ENCODE measurements around the gene PUSL1.

The PUSL1 gene

DNA sequence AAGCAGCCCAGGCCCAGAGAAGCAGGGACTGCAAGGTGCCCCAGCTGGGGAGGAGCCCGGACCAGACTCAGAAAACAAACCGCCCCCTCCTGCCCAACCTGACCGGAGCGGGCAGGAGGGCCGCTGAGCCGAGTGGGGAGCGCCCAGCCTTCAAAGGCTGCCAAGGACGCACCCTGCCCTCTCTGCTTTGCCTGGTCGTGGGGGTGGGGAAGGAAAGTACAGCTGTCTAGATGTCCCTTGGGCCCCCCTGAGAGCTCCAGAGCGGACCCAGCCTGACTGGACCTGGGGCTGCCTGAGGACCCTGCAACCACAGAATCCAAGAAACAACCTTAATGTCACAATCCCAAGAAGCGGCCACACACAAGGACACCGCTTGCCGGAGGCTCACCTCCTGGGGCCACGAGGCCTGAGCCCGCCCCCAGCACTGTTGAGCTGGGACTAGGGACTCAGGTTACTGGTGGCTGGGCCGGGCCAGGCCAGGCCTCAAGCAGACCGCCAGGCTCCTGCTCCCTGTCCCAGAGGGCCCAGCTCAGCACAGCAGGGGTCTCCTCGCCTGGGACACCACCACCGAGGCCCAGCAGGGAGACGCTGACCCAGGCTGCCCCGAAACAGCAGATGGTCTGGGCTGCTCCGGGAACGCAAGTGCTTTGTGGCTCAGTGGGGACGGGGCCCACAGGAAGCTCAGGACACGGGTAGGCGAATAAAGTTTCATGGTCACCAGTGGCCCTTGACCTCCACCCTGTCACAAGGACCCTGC, 39.4 kb downstream of the PUSL1 start:
- peaks cover 13% of the 10 kb centered on the region for H3K4me1 Mint-ChIP-seq (ENCODE audit: low read depth)
- peak overlapping the region; percentile 15 for H3K27ac Mint-ChIP-seq
- H3K36me3 Mint-ChIP-seq (ENCODE audit: low read depth), result no peaks in the 10 kb centered on the region
- peaks cover 8% of the 10 kb centered on the region for H3K27me3 Mint-ChIP-seq (ENCODE audit: low read depth)
- H3K4me3 Mint-ChIP-seq, result peak overlapping the region; percentile 75
- H3K9me3 Mint-ChIP-seq, result no peaks in the 10 kb centered on the region

DNA sequence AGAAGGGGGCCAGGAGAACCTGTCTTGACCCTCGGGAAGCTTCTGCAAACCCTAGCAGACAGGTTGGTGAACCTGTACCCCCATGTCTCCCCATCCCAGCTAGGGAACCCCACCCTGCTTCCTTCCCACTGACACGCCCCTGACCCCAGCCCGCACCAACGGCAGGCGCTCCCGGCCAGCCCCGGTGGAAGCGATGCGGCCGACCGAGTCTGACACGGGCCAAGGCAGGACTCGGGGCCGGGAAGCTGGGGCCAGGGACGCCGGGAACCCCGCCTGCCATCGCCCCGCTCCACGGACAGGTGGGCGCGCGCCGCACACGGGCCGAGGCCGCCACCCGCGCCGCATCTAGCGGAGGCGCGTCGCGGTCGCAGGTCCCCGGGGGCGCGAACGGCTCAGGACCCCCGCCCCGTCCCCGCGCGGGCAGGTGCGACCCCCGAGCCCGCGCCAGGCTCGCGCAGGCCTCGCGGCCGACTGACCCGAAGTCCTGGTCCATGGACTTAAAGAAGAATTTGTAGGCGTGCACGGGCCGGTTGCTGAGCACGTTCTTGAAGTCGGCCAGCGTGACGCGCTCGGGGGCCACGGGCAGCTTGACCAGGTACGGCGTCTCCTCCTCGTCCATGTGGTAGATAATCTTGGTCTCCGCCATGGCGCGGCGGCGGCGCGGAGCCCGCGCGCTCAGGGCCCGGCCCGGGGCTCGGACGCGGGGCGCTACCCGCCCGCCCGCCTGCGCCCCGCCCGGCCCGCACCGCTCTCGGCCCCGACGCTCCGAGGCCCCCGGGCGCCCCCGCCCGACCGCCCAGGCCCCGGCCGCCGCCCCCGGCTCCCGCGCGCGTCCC, 40.2 kb downstream of the PUSL1 start:
- H3K36me3 Mint-ChIP-seq (ENCODE audit: low read depth), result no peaks in the 10 kb centered on the region
- H3K27me3 Mint-ChIP-seq (ENCODE audit: low read depth), result peaks cover 15% of the 10 kb centered on the region
- H3K4me3 Mint-ChIP-seq, result peak overlapping the region; percentile 75
- H3K27ac Mint-ChIP-seq, result peak overlapping the region; percentile 15
- no peaks in the 10 kb centered on the region for H3K9me3 Mint-ChIP-seq
- peaks cover 13% of the 10 kb centered on the region for H3K4me1 Mint-ChIP-seq (ENCODE audit: low read depth)

DNA sequence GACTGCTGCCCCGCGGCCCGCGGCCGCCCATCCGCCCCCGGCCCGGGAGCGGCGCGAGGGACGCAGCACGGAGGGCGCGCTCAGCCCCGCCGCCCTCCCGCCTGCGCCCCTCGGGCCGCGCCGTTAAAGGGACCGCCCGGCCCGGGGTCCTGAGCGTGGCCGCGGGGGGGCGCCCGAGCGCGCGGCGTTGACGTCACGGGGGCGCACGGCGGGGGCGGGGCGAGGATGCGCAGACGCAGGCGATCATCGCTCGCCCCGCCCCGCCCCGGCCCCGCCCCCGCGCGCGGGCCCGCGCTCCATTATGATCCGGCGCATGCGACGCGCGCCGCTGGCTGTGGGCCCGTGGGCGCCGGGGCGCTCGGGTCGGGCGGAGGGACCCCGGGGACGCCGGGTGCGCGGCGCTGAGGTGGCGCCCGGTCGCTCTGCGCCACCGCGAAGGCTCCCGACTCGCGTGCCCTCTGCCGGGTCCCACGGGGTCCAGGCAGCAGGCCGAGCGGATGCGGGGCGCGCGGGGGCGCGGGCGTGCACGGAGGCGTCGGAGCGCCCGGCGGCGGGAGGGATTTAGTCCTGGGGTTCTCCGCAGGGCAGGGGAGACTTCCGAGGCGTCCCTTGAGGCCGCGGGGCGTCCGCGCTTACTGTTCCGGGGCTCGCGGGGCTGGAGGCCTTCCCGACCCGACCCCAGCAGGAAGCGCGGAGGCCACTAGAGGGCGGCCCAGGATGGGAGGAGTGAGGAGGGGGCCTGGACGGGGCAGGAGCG, 41.0 kb downstream of the PUSL1 start, which contains the start of gene DVL1:
Gene DVL1, minus strand, starts transcription at position 163 of the 757 bp plus-strand sequence. CDS start 353 bp downstream, outside the sequence.
- Mint-ChIP-seq H3K4me3 (peak within 1 kb of the TSS; percentile 75), H3K9me3 (no peaks in the 10 kb centered on the region)

DNA sequence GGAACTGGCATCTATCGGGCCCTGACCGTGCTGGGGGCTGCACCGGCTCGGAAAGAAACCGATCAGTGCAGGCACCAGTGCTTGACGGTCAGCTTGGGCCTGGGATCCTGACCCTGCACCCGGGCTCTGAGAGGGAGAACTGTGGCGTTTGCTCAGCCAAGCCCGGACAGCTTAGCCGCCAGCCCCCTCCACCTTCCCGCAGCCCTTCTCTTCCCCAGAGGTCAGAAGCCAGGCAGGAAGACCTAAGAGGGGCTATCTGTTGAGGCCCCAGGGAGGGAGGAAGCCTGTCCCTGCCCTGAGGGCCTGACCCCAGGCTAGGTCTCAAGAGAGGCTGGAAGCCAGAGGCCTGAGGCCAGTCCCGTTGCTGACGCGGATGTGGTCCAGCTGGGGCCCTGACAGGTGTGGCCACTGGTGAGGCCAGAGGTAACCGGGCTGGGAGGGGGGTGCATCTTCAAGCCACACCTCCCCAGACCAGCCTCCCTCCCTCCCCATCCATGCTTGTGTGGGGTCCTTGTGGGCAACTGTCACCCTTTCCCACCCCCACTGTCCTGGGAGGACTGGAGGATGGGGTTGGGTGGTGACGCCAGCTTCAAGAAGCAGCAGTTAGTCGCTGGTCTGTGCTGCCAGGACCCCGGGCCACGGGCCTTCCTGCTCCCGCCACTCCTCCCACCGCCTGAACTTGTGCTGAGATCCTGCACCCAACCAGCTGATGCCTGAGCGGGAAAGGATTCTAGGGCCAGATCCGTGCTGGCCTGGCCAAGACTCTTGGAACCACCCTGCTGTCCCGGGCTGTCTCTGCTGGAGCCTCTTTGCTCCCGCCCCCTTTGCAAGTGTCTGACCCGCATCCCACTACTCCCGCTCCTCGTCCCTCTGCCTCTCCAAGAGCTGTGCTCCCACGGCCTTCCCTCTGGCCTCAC, 43.4 kb downstream of the PUSL1 start:
- Mint-ChIP-seq H3K27ac (peak overlapping the region; percentile 44), H3K36me3 (ENCODE audit: low read depth) (no peaks in the 10 kb centered on the region), H3K4me3 (peak overlapping the region; percentile 76), H3K9me3 (no peaks in the 10 kb centered on the region), H3K4me1 (ENCODE audit: low read depth) (peaks cover 11% of the 10 kb centered on the region), H3K27me3 (ENCODE audit: low read depth) (peaks cover 23% of the 10 kb centered on the region)

More for the DNA sequence above, 41.0 kb downstream of the PUSL1 start, which contains the start of gene DVL1:
- H3K27ac Mint-ChIP-seq, result peak within 1 kb of the TSS; percentile 15
- peaks cover 23% of the 10 kb centered on the region for H3K27me3 Mint-ChIP-seq (ENCODE audit: low read depth)
- H3K36me3 Mint-ChIP-seq (ENCODE audit: low read depth), result no peaks in the 10 kb centered on the region
- H3K4me1 Mint-ChIP-seq (ENCODE audit: low read depth), result peaks cover 13% of the 10 kb centered on the region

DNA sequence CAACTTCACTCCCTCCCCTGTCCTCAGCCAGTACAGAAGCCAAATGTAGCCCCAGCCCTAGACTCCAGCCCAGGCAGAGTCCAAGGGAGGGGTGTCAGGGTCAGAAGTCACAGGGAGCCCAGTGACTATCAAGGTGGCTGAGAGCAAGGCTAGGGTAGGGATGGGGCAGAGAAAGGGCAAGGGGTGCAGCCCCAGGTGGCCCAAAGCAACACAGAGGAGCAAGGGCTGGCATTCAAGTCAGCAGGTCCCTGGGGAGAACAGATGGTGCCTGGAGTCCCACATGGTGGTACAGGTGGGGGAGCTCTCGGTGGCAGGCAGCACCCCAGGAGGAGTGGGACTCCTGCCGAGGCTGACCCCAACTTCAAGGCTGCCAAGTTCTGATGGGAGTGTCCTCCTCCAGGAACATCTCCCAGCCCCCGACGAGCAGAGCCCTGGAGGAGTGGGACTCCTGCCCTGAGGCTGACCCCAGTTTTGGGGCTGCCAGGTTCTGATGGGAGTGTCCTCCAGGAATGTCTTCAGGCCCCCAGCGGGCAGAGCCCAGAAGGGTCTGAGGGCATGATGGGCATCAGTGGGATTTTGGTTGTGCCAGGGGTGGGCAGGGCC, 44.5 kb downstream of the PUSL1 start:
- Mint-ChIP-seq H3K9me3 (no peaks in the 10 kb centered on the region), H3K36me3 (ENCODE audit: low read depth) (no peaks in the 10 kb centered on the region), H3K27me3 (ENCODE audit: low read depth) (peaks cover 23% of the 10 kb centered on the region), H3K4me1 (ENCODE audit: low read depth) (peaks cover 5% of the 10 kb centered on the region), H3K27ac (no peak overlapping the region), H3K4me3 (no peak overlapping the region)

DNA sequence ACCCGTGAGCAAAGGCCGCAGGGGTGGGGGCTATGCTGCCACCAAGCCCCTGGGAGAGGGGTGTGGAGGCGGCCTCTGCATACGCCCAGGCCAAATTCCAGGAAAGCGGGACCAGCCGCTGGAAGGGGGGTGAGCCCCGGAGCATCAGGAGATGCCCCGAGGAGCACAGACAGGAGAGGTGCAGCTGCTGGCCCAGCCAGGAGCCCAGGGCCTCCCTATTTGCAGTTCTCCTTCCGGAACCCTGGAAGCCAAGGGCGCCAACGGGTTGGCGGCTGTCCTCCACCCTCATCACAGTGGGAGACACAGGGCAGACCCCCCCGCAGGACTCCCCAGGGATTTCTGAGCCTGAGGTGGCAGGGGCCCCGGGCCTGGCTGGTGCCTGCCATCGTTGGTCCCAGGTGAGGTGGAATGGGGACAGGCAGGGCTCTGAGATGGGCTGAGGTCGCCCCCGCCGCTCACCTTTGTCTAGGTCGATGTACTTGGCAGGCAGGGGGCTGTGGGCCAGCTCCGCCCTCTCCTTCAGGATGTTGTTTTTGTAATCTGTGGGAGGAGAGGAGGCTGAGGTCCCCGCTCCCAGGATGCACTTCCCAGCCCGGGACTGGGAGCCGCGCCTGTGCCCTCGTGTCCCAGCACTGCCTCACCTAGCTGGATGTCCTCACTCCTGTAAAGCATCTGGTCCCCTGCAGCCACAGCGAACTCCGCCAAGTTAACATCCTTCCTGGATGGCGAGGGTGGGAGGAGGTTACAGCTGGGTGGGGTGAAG, 45.2 kb downstream of the PUSL1 start:
- H3K27ac Mint-ChIP-seq, result no peak overlapping the region
- H3K4me3 Mint-ChIP-seq, result no peak overlapping the region
- H3K9me3 Mint-ChIP-seq, result no peaks in the 10 kb centered on the region
- H3K27me3 Mint-ChIP-seq (ENCODE audit: low read depth), result peaks cover 23% of the 10 kb centered on the region
- H3K4me1 Mint-ChIP-seq (ENCODE audit: low read depth), result peaks cover 5% of the 10 kb centered on the region
- no peaks in the 10 kb centered on the region for H3K36me3 Mint-ChIP-seq (ENCODE audit: low read depth)

DNA sequence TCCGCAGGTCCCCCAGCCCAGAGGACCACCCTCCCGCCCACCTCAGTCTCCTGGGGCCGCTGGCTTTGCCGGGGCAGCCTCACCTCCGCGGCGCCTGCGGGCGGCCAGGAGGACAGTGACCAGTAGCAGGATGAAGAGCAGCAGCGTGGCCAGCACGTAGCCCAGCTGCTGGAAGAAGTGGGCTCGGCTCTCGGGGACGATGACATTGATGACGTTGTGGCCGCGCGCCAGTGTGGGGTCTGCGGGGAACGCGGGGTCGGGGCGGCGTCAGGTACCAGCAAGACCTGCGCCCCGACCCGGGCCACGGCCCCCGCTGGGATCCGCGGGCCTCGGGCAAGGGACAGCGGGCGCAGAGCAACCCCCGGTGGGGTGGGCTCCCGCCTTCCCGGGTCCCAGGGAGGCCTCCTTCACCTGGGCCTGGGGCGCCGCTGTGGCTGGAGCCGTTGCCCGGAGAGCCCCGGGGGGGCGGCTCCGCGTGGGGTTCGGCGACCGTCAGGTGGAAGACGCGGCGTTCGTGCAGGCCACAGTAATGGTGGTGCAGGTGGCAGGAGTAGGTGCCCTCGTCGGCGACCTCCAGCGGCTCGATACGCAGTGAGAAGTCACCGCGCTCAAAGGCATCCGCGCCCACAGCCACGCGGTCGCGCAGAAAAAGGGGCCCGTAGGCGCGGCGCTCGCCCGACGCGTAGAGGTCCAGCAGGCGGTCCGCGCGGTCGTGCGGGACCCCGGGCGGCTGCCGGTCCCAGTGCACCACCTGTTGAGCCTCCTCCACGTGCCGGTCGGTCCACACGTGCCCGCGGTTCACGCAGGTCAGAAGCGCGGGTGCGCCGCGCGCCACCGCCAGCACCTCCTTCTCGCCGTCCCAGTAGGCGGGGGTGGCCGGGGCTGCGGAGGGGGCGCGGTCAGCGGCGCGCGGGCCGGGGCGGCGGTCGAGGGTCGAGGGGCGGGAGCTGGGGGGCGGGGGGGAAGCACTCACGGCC, 46.2 kb downstream of the PUSL1 start:
- Mint-ChIP-seq H3K27me3 (ENCODE audit: low read depth) (peaks cover 28% of the 10 kb centered on the region), H3K36me3 (ENCODE audit: low read depth) (no peaks in the 10 kb centered on the region), H3K4me1 (ENCODE audit: low read depth) (peaks cover 9% of the 10 kb centered on the region), H3K9me3 (no peaks in the 10 kb centered on the region), H3K4me3 (no peak overlapping the region), H3K27ac (no peak overlapping the region)

DNA sequence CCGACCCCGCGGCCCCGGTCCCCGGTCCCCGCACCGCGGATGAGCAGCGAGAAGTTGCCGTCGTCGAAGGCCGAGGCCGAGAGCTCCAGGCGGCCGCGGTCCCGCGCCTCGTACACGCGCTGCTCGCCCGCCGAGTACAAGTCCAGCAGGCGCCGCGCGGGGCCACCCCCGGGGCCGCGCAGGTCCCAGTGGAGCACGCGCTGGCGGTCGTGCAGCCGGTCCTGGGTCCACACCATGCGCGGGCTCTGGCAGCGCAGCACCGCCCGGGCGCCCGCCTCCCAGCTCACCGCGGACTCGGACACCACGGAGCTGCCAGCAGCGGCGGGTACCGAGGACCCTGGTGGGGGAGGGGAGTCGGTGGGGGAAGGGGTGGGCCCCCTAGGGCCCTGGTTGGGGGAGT, 47.0 kb downstream of the PUSL1 start:
- peaks cover 9% of the 10 kb centered on the region for H3K4me1 Mint-ChIP-seq (ENCODE audit: low read depth)
- H3K9me3 Mint-ChIP-seq, result no peaks in the 10 kb centered on the region
- H3K4me3 Mint-ChIP-seq, result no peak overlapping the region
- H3K36me3 Mint-ChIP-seq (ENCODE audit: low read depth), result no peaks in the 10 kb centered on the region
- H3K27me3 Mint-ChIP-seq (ENCODE audit: low read depth), result peaks cover 28% of the 10 kb centered on the region
- no peak overlapping the region for H3K27ac Mint-ChIP-seq

DNA sequence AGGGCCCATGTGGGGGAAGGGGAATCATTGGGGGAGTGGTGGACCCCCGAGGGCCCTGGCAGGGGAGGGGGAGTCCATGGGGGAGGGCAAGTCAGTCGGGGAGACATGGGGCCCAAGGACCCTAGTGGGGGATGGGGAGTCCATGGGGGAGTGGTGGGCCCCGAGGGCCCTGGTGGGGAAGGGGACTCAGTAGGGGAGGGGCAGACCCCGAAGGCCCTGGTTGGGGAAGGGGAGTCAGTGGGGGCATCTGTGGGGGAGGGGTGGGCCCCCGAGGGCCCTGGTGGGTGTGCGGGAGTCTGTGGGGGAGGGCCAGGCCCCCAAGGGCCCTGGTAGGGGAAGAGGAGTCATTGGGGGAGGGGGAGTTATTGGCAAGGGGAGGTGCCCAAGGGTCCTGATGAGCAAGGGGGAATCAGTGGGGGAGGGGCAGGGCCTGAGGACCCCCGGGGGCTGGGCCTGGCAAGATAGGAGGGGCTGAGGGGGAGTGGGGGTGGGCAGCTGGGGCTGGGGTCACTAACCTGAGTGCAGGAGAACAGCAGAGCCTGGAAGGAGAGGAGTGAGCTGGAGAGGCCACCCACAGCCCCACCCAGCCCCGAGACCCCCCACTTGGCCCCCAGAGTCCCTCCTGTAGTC, 47.9 kb downstream of the PUSL1 start:
- Mint-ChIP-seq H3K27ac (no peak overlapping the region), H3K9me3 (no peaks in the 10 kb centered on the region), H3K4me1 (ENCODE audit: low read depth) (peaks cover 11% of the 10 kb centered on the region), H3K36me3 (ENCODE audit: low read depth) (no peaks in the 10 kb centered on the region), H3K4me3 (no peak overlapping the region), H3K27me3 (ENCODE audit: low read depth) (peaks cover 28% of the 10 kb centered on the region)

DNA sequence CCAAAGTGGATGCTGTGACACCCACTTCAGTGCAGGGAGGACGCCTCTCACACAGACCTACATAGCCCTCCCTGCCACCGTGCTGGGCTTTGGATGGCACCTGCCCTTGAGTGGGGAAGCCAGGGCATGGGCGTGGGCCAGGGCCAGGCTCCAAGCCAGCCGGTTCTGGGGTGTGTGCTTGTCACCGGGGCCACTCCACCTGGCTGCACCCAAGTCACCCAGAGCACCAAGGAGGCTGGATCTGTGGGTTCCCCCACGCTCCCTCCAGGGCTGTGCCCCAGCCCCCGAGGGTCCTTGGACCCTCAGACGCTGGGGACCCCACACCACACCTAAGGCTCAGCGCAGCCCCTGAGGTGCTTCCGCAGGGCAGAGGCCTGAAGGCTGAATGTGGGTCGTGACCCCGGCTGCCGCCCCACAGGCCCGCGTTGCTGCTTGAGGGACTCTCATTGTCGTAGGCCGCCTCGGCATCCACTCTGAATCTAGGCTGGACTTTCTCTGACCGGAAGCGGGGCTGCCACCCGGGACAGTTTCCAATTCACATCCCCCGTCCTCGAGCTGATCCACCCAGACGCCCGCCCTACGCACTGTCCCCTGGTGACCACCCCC, 48.5 kb downstream of the PUSL1 start:
- Mint-ChIP-seq H3K27me3 (ENCODE audit: low read depth) (peaks cover 30% of the 10 kb centered on the region), H3K36me3 (ENCODE audit: low read depth) (no peaks in the 10 kb centered on the region), H3K9me3 (no peaks in the 10 kb centered on the region), H3K4me1 (ENCODE audit: low read depth) (peaks cover 11% of the 10 kb centered on the region), H3K4me3 (no peak overlapping the region), H3K27ac (no peak overlapping the region)

DNA sequence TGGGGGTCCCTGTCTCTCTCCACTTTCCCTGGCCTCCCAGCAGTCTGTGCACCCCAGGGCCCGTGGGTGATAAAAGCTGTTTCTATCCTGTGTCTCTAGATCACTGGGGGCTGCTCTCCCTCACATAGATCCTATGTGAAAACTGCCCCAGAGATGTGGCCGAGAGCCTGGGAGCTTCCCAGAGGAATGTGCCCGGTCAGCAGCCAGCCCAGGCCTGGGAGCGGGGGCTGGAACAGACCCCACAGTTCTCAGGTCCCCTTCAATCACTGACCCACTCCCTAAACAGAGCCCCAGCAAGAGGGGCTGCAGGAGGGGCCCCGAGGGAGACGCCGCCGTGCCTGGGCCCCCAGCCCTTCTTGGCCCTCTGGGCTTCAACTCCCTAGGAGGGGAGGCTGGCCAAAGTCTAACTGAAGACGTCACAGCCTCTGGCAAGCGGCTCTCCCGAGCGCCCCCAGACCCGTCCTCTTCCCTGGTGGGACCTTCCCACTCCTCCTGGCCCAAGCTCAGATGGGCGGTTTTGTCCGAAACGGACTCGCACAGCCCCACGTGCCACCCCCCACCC, 49.6 kb downstream of the PUSL1 start:
- Mint-ChIP-seq H3K27me3 (ENCODE audit: low read depth) (peaks cover 24% of the 10 kb centered on the region), H3K9me3 (no peaks in the 10 kb centered on the region), H3K27ac (no peak overlapping the region), H3K4me1 (ENCODE audit: low read depth) (peaks cover 6% of the 10 kb centered on the region), H3K4me3 (no peak overlapping the region), H3K36me3 (ENCODE audit: low read depth) (no peaks in the 10 kb centered on the region)

All from T-helper 1 cell treated with Interleukin-12 subunit alpha and Interleukin-12 subunit beta and Interleukin-4 antibody, amounts not matched to agents 30 μg/mL and 1 μg/mL, for 36 hours (primary cell).